ENCODE results near the gene CSRP1. TPM values are rescaled to one million over a fixed set of nuclear protein-coding genes. Genes with fewer than 3 reads are reported as not detected.

Gene CSRP1
- polyA plus RNA-seq, 1 experiment: 957 TPM

- H3K4me3 ChIP-seq (ENCODE audit: low read depth, low read length): no peak overlapping the region
- ChIA-PET CTCF (interaction anchor here (1.4 to 27.3 kb wide), 4 partner anchors 13 to 19 kb away, joined by 3 to 650 read pairs (median 6); no protein-coding TSS in a partner anchor), POLR2A (no interaction called here)
- TF ChIP-seq, protein P1, sequence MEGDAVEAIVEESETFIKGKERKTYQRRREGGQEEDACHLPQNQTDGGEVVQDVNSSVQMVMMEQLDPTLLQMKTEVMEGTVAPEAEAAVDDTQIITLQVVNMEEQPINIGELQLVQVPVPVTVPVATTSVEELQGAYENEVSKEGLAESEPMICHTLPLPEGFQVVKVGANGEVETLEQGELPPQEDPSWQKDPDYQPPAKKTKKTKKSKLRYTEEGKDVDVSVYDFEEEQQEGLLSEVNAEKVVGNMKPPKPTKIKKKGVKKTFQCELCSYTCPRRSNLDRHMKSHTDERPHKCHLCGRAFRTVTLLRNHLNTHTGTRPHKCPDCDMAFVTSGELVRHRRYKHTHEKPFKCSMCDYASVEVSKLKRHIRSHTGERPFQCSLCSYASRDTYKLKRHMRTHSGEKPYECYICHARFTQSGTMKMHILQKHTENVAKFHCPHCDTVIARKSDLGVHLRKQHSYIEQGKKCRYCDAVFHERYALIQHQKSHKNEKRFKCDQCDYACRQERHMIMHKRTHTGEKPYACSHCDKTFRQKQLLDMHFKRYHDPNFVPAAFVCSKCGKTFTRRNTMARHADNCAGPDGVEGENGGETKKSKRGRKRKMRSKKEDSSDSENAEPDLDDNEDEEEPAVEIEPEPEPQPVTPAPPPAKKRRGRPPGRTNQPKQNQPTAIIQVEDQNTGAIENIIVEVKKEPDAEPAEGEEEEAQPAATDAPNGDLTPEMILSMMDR (IDR thresholded peaks at IDR 0.05; ENCODE audit: insufficient read depth, low read depth, low read length): no peak
- H3K27me3 ChIP-seq (ENCODE audit: control insufficient read depth, insufficient read depth, low read length): no peaks in the 10 kb centered on the region
- peaks cover 10% of the 10 kb centered on the region for H3K36me3 ChIP-seq (ENCODE audit: control insufficient read depth, insufficient read depth, low read length)
- no peak for DNase-seq (ENCODE audit: low read depth)
Measured at GRCh38 chr1:201498621-201499020, 8.3 kb downstream of the CSRP1 start.

DNA sequence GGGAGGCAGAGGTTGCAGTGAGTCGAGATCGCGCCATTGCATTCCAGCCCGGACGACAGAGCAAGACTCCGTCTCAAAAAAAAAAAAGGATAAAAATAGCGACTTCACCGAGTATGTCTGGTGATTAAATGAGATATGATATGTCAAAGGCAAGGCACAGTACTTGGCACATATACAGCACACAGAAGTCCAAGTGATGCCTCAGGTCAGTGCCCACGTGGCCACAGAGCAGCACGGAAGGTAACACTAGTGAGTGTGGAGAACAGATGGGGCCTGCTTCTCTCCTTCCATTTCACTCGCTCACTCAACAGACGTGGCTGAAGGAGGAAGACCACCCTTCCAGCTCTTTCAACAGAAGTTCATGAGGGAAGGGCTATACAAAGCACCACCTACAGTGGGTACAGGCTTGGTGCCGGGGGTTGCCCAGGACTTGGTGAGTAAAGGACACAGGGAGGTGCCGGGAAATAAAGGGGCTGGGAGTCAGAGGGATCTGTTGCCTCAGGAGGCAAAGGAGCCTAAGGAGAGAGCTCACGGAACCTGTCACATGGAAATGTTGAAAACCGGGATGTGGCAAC, 8.9 kb downstream of the CSRP1 start:
- Histone ChIP-seq H3K4me3 (ENCODE audit: low read depth, low read length) (no peak overlapping the region), H3K27me3 (ENCODE audit: control insufficient read depth, insufficient read depth, low read length) (no peaks in the 10 kb centered on the region), H3K36me3 (ENCODE audit: control insufficient read depth, insufficient read depth, low read length) (peaks cover 11% of the 10 kb centered on the region)
- ChIA-PET POLR2A (no interaction called here), CTCF (interaction anchor here (1.7 to 27.3 kb wide), 3 partner anchors 13 to 15 kb away, joined by 6 to 650 read pairs (median 6); no protein-coding TSS in a partner anchor)
- no peak for DNase-seq (ENCODE audit: low read depth)
- TF ChIP-seq, protein P1 (IDR thresholded peaks at IDR 0.05; ENCODE audit: insufficient read depth, low read depth, low read length): no peak

- no peak for DNase-seq (ENCODE audit: low read depth)
- no peak overlapping the region for H3K4me3 ChIP-seq (ENCODE audit: low read depth, low read length)
- CTCF ChIA-PET: interaction anchor here (0.6 to 27.3 kb wide), 4 partner anchors 10 to 20 kb away, joined by 3 to 650 read pairs (median 24); no protein-coding TSS in a partner anchor
- no peaks in the 10 kb centered on the region for H3K27me3 ChIP-seq (ENCODE audit: control insufficient read depth, insufficient read depth, low read length)
- H3K36me3 ChIP-seq (ENCODE audit: control insufficient read depth, insufficient read depth, low read length): peaks cover 16% of the 10 kb centered on the region
- POLR2A ChIA-PET: interaction anchor here (0.8 kb wide), 1 partner anchor 27 kb away, joined by 3 read pairs; the partner anchor contains the start of gene PHLDA3
- TF ChIP-seq, protein P1 (IDR thresholded peaks at IDR 0.05; ENCODE audit: insufficient read depth, low read depth, low read length): no peak
Measured at GRCh38 chr1:201496296-201496690, 10.6 kb downstream of the CSRP1 start.

- Histone ChIP-seq H3K4me3 (ENCODE audit: low read depth, low read length) (no peak overlapping the region), H3K36me3 (ENCODE audit: control insufficient read depth, insufficient read depth, low read length) (peaks cover 16% of the 10 kb centered on the region), H3K27me3 (ENCODE audit: control insufficient read depth, insufficient read depth, low read length) (no peaks in the 10 kb centered on the region)
- DNase-seq (ENCODE audit: low read depth): no peak
- CTCF ChIA-PET: interaction anchor here (0.6 to 27.3 kb wide), 5 partner anchors 7 to 21 kb away, joined by 3 to 650 read pairs (median 9); no protein-coding TSS in a partner anchor
- TF ChIP-seq, protein P1 (IDR thresholded peaks at IDR 0.05; ENCODE audit: insufficient read depth, low read depth, low read length): no peak
- POLR2A ChIA-PET: interaction anchor here (0.8 kb wide), 1 partner anchor 27 kb away, joined by 3 read pairs; the partner anchor contains the start of gene PHLDA3
Measured at GRCh38 chr1:201495551-201496295, 11.2 kb downstream of the CSRP1 start.
